GM19372 (cell line): Measurements from ENCODE around the gene FAM3B.
"Not testable (repeated sequence)": the region's sequence is repeated elsewhere in the genome, so short reads cannot be mapped to it uniquely, and the experiment has no call there.

Experiments
- ATAC-seq: cut with Tn5 transposase; IDR thresholded peaks from one replicate; pipeline ENCODE4 v1.9.1; 2021; ENCODE audit warnings: mild to moderate bottlenecking, low read depth, moderate library complexity; ENCODE audit not compliant: unreplicated experiment

FAM3B gene

GRCh38 chr21:41316200-41317062 is at the start of gene FAM3B:
Gene FAM3B, plus strand, starts transcription at chr21:41316801. Its CDS starts 79 bp downstream, at chr21:41316880.
- ATAC-seq = no peak

DNA sequence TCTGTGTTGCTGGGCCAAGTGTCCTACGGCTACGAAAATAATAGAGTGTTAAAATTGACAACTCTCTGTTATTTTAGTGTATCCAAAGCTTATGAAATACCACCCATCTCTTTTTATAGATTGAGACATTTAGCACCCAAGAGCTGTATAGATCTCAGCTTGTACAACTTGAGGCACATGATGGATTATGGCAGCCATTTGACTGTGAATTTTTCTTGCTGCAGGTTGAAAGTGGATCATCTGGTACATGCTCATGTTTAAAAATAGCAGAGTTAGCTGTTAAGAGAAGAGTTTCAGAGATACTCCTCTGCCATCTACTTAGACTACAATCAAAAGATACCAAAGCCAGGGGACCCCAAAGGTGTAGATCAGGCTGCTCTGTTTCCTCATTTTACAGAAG is 49.3 kb upstream of the FAM3B start:
- ATAC-seq = no peak

DNA sequence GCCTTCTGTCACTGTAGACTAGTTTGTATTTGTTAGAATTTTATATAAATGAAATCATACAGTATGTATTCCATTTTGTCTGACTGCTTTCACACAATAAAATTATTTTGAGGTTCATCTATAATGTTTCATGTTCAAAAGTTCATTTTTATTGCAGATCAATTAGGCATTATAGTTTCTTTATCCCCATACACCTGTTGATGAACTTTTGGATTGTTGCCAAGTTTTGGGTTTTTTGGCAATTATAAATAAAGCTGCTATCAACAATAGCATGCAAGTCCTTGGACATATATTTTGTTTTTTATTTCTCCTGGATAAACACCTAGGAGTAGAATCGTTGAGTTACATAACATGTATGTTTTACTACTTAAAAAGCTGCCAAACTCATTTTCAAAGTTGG is 47.1 kb upstream of the FAM3B start:
- ATAC-seq = no peak

- ATAC-seq = no peak
Observed at GRCh38 chr21:41277196-41277595, 39.4 kb upstream of the FAM3B start.

- no peak for ATAC-seq
Observed at GRCh38 chr21:41277846-41278245, 38.8 kb upstream of the FAM3B start.

- no peak for ATAC-seq
Observed at GRCh38 chr21:41280115-41280919, 36.3 kb upstream of the FAM3B start.

DNA sequence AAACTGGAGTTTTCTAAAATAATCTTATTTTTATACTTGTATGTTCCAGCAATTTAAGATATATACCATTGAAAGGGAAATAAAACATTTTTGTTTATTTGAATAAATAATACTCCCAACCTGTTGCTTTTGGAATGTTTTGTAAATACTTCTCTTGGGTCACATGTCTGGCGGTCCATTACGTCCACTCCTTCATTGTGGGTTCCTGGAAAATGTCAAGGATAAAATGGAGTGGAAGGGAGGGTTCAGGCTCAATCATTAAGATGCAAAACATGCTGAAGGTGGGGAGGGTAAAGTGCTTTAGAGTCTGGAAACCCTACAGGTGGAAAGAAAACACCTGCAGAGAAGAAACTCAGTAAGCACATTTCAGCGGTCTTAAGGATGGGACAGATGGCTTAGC is 34.2 kb upstream of the FAM3B start:
- ATAC-seq = no peak

GRCh38 chr21:41283211-41283818 is 33.3 kb upstream of the FAM3B start:
- ATAC-seq = peak; percentile 57

- ATAC-seq = no peak
Observed at GRCh38 chr21:41289431-41289830, 27.2 kb upstream of the FAM3B start.

DNA sequence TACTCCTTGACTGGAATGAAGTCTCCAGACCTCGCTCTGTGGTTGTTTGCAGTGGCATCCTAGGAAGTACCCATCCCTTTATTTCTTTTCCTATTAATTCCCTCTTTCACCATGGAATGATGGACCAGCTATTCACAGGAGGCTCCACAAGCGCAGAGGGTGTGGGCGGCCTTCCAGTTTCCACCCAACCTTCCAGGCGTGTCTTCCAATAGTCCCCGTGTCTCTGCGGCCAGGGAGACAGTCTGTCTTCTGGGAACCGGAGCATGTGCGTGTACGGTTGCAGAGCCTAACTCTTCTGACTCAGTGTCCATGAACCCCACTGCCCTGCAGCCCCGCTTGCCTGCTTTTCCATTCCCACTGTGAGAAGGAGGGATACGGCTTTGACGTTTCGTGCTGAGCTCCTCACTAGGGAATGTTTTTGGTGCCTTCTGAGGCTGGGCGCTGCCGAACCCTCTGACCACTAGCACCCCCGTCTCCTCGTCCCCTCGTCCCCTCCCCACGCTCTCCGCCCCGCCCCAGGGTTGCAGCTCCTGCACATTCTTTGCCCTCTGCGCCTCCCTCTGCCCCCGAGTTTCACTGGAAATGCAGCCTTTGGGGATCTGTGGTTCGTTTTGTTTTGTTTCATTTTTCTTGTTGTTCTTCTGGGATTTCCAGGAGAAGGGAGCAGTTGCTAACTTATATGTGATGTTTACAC is 26.3 kb upstream of the FAM3B start:
- no peak for ATAC-seq

DNA sequence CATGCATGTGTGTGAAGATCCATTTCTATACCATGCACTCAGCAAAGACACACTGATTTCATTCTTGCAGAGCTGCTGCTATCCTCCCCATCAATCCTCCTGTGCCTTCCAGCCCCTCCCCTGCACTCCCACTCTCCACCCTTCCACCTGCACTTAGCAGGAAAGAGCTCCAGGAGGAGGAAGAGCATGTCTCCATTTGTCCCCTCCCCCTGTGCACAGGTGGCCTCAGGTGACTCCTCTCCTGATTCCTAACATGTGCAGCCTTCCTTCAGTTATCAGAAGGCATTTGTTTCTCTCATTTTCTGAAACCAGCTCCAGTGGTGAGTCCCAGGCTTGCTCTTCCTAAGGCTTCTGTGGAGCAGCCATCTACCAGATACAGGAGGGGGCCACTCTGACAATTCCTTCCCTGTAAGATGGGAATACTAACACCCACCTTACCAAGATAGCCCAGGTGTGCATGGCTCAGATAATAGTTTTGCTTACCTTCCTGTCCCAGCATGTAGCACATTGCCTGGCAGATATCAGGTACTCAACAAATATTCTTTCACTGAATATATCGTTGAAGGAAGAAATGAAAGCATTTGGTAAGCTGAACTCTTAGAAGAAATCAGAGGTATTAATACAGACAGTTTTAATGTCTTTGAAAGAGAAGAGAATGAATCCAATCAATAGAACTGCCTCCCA is 21.9 kb upstream of the FAM3B start:
- no peak for ATAC-seq

DNA sequence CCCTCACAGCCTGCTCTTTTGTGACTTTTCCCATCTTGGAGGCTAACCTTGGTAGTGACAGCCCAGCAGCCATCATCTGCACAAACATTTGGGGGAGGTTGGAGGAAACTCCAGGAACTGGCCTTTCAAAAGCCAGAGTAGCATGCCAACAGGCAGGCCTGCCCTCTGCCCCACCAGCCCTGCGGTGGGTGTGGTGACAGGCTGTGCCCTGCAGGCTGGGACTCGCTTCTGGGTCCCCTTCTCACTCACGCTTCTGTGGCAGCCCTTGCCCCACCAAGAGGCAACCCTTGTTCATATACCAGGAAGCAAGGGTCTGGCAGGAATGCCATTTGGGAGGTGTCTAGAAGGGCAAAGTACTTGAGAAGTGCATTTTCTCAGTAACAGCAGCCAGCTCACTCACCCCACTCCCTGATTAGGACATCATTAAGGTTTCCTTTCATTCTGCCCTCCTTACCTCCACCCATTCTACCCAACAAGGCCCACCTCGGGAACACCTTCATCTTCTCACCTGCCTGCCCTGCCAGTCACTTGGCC is 20.8 kb upstream of the FAM3B start:
- no peak for ATAC-seq

DNA sequence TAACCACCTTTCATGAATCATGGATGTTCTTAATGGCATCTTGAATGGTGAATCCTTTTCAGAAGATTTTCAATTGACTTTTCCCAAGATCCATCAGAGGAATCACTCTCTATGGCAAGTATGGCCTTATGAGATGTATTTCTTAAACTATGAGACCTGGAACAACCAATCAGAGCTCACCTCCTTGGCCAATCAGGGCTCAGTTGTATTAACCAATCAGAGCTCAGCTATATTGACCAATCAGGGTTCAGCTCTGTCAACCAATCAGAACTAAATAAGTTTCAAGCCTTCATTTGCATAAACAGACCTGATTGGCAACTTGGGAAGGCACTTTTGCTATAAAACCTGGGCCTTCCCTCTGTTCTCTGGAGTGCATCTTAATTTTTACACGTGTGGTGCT is 13.6 kb upstream of the FAM3B start:
- ATAC-seq = no peak

DNA sequence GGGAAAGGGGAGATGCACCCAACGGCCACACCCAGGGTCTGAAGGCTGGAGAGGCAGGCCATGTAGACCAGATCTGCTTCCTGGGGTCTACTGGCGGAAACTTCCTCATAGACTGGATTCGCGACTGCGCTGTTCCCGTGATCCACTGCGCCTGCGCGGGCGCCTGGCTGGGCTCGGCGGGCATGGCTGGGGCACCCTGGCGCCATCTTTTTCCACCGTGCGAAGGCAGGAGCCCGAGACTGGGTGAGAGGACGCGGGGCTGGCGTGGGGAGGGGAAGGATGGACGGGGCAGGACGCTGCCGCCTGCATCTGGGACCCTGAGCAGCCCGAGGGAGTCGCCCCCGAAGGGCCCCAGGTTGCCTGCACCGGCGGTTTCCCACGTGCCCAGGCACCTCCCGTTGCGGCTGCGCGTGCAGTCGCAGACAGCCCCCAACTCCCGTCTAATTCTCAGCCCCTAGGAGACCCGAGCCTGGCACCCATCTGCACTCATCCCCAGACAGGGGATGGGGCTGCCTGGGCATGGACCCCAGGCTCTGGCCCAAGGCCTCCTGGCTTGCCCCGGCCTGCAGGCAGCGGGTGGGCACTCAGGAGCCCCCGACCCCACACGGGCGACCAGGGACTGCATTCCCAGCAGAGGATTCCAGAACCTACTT is 12.4 kb upstream of the FAM3B start:
- no peak for ATAC-seq

DNA sequence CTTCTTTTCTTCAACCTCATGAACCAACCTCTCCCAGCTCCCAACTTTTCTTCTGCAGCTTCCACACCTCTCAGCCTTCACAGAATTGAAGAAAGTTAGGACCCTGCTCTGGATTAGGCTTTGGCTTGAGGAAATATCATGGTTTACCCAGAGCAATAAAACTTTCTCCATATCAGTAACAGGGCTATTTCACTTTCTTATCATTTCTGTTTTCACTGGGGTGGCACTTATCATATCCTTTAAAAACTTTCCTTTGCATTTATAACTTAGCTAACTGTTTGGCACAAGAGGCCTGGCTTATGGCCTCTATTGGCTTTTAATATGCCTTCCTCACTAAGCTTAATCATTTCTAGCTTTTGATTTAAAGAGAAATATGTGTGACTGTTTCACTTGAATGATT is 9.4 kb upstream of the FAM3B start:
- ATAC-seq = no peak

GRCh38 chr21:41313285-41314164 is 3.1 kb upstream of the FAM3B start:
- ATAC-seq = not testable (repeated sequence)

DNA sequence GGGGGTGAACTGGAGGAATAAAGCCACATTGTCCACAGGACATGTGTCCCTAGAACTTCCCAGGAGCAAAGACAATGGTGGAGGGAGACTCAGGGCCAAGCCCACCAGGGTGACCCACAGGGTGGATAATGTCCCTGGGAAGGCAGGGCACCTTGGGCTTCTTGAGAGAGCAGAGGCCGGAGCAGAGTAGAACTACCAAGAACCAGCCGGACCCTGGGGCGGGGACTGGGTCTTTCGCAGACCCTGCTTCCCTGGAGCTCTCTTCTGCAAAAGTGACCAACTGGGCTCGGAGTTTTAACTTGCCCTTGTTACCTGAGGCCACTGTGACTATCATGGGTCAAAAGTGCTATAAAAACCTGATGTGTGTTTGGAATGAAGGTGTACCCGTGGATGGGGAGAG is 875 bp upstream of the FAM3B start:
- no peak for ATAC-seq

DNA sequence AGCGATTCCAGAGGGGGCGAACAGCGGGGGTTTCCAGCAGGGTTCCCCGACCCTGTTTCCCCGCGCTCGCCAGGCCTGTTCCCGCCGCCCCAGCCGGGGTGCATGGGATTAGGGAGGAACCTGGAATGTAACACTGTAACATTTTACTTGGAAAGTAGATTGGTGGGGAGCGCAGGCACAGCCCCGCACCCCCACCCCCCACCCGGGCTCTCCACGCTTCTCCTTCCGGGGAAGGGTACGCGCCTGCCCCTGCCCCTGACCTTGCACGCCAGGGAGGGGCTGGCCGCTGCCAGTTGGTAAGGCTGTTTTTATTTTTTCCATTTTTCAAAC is 427 bp downstream of the FAM3B start:
- no peak for ATAC-seq

DNA sequence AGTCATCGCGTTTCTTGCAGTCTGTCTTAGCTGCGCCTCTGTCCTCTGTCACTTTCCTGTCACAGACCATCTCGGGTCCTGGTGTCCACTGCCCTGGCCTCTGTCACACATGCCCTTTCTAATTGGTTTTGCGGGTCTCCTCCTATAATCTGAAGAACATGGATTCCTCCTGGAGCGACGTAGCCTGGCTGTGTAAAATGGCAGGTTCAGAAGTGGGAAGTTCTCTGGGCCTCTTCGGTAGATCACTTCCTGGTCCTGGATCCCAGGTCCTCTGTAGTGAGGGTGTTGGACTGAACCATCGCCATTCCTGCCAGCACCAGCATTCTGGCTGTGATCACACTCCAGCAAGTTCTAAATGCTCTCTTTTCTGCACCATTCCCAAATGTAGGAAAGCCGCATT is 857 bp downstream of the FAM3B start:
- ATAC-seq = no peak
